PC-3 (cell line): ENCODE data around the gene MBOAT7.

ENCODE experiments used
- EZH2 ChIP-seq: fragments of 300-600 bp; sonication (generic); IDR thresholded peaks from one replicate; pipeline ENCODE4 v1.6.1; 2017; ENCODE audit warnings: antibody characterized with exemption, mild to moderate bottlenecking, low read length; ENCODE audit not compliant: unreplicated experiment
- EZH2phosphoT487 ChIP-seq: fragments of 300-600 bp; sonication (generic); IDR thresholded peaks from 2 replicates; pipeline ENCODE4 v1.6.1; 2018; ENCODE audit warnings: mild to moderate bottlenecking, antibody characterized with exemption, low read length, borderline replicate concordance
- TF ChIP-seq, protein P1 (sequence below): fragments of 300-600 bp; sonication (generic); conservative IDR thresholded peaks from 2 replicates; pipeline ENCODE4 v1.5.1; 2017; ENCODE audit warnings: antibody characterized with exemption, low read depth, mild to moderate bottlenecking, low read length

- no peak for TF ChIP-seq EZH2phosphoT487
- no peak for TF ChIP-seq EZH2
- TF ChIP-seq, protein P1, sequence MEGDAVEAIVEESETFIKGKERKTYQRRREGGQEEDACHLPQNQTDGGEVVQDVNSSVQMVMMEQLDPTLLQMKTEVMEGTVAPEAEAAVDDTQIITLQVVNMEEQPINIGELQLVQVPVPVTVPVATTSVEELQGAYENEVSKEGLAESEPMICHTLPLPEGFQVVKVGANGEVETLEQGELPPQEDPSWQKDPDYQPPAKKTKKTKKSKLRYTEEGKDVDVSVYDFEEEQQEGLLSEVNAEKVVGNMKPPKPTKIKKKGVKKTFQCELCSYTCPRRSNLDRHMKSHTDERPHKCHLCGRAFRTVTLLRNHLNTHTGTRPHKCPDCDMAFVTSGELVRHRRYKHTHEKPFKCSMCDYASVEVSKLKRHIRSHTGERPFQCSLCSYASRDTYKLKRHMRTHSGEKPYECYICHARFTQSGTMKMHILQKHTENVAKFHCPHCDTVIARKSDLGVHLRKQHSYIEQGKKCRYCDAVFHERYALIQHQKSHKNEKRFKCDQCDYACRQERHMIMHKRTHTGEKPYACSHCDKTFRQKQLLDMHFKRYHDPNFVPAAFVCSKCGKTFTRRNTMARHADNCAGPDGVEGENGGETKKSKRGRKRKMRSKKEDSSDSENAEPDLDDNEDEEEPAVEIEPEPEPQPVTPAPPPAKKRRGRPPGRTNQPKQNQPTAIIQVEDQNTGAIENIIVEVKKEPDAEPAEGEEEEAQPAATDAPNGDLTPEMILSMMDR: no peak
Measured at GRCh38 chr19:54209058-54209810, 19.9 kb upstream of the MBOAT7 start.
